Heart right ventricle (tissue), 16 donors: ENCODE results near the gene GASK1B. TPM values are rescaled to one million over a fixed set of nuclear protein-coding genes. Genes with fewer than 3 reads are reported as not detected.

Source experiments
- ATAC-seq, 8 donors: fragments of 200-7000 bp; cut with Tn5 transposase; one replicate each; pipeline ENCODE4 v1.9.1; 2020; ENCODE audit warnings: mild to moderate bottlenecking in 8 of 8, moderate library complexity in 8 of 8, moderate number of reproducible peaks in 1 of 8
- DNase-seq, 2 donors: peaks; one replicate each; pipeline ENCODE4 v3.0.0-alpha.2; 2020
- H3K27ac ChIP-seq, 10 donors: fragments of 200-600 bp; sonication (generic) in 2 of 10; one replicate each; pipeline versions ENCODE4 v1.5.0 to v1.8.0; 2020 to 2022; ENCODE audit warnings: mild to moderate bottlenecking in 3 of 10
- H3K27me3 ChIP-seq, 7 donors: fragments of 200-600 bp; one replicate each; pipeline ENCODE4 v1.8.0; 2021 to 2022; ENCODE audit warnings: mild to moderate bottlenecking in 2 of 7
- H3K36me3 ChIP-seq, 9 donors: fragments of 200-600 bp; sonication (generic) in 1 of 9; one replicate each; pipeline versions ENCODE4 v1.5.0 to v1.8.0; 2020 to 2022; ENCODE audit warnings: mild to moderate bottlenecking in 2 of 9
- H3K4me1 ChIP-seq, 9 donors: fragments of 200-600 bp; sonication (generic) in 1 of 9; one replicate each; pipeline versions ENCODE4 v1.5.0 to v1.8.0; 2020 to 2022; ENCODE audit warnings: mild to moderate bottlenecking in 4 of 9
- H3K4me3 ChIP-seq, 10 donors: fragments of 200-600 bp; sonication (generic) in 2 of 10; one replicate each; pipeline versions ENCODE4 v1.5.0 to v1.8.0; 2020 to 2022; ENCODE audit warnings: mild to moderate bottlenecking in 7 of 10, moderate library complexity in 2 of 10
- H3K9me3 ChIP-seq, 11 donors: fragments of 200-600 bp in 10 of 11; sonication (generic) in 2 of 11; one replicate each; pipeline versions ENCODE4 v1.5.0 to v1.8.0; 2013 to 2022; ENCODE audit warnings: mild to moderate bottlenecking in 2 of 11, control low read depth in 1 of 11, moderate library complexity in 1 of 11
- WGBS, 2 donors: extraction: QIAGEN DNeasy Blood & Tissue Kit; methylation state at CpG; one replicate each; pipeline ENCODE4 v1.1.7; 2013; ENCODE audit warnings: inconsistent platforms in 1 of 2; 5-methylcytosine and 5-hydroxymethylcytosine counted together
- intact Hi-C, 10 donors: fragments of 100-400 bp; cut with DNase I; formaldehyde crosslinking; loops; one replicate each; pipeline versions ENCODE4 v1.11.1 to v1.14.2; 2022
- polyA plus RNA-seq, 2 donors: library from polyadenylated mRNA; stranded (reverse); fragments of 200-250 nt; gene quantifications; one replicate each; pipeline ENCODE4 v1.2.3, GENCODE V29; 2013
- total RNA-seq, 10 donors: library from RNA; stranded (reverse); fragmentation: NEBNext Ultra II Directional in 3 of 10; extraction: Animal tissue kit (Norgen Biotek cat#: 25700) in 3 of 10; gene quantifications; one replicate each; pipeline versions ENCODE4 v1.2.1 to v1.2.4, GENCODE V29; 2021 to 2023
- TF ChIP-seq, protein P1 (sequence below), 9 donors: fragments of 200-600 bp; sonication (generic) in 2 of 9; IDR thresholded peaks; one replicate each; pipeline versions ENCODE4 v1.5.0 to v1.8.0; 2021 to 2022; ENCODE audit warnings: antibody characterized with exemption in 9 of 9, mild to moderate bottlenecking in 5 of 9, moderate library complexity in 1 of 9
- donor health status: Arrhythmogenic right ventricular cardiomyopathy.
- donor health status: ischemic (EF 13 %, LVEDD 7.1; RV severe dilation, severe dysfunction).
- donor health status: healthy with polysubstance abuse.
- donor health status: DM: no; HTN: yes; CAD: no.
- donor health status: DM: no; HTN: no; CAD: no.
- donor health status: ischemic (EF 25% LVEDD 6.9; RV normal size, moderate dysfunction).
- donor health status: ischemic (EF 25% LVEDD 5.7; RV mildly dilated, moderate dysfunction).
- donor health status: healthy.
- donor health status: DM: yes; HTN: yes; CAD: no.
- donor health status: Ischemic cardiomyopathy.
- donor health status: ischemic (EF 35%, LVEDD 5.7; RV mildly dilated, moderate dysfunction).
- donor health status: nonischemic (EF 11% LVEDD 7.7; RV severe dilation, severe dysfunction).
- donor health status: DM: yes; HTN: yes; CAD: no.
- donor health status: PGD.
- donor health status: ischemic (EF 29% LVEDD 5.4; RV normal size, mild dysfunction).
- donor health status: nonischemic (EF 23%, LVEDD 6.1; RV moderate dilation, normal function).

The GASK1B gene
- total and polyA plus RNA-seq, 12 donors = 12.4 to 109 (median 79.4) TPM

DNA sequence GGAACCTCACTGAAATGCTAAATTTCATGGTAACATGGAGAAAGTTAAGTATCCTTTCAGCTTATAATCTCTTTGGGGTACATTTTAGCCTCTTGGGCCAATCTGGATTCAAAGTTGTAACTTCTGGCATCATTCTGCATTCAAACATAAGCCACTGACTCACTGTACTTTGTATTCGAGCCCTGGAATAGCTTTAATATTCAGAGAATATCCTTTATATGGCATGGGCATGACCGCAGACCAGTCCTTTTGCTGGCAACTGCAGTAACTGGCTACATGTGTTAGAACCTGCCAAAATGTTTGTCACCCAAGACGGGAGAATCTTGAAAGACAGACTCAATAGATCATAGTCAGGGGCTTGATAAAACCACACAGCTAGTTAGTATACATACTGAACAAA lies 3.3 kb downstream of the GASK1B start:
- TF ChIP-seq, protein P1, sequence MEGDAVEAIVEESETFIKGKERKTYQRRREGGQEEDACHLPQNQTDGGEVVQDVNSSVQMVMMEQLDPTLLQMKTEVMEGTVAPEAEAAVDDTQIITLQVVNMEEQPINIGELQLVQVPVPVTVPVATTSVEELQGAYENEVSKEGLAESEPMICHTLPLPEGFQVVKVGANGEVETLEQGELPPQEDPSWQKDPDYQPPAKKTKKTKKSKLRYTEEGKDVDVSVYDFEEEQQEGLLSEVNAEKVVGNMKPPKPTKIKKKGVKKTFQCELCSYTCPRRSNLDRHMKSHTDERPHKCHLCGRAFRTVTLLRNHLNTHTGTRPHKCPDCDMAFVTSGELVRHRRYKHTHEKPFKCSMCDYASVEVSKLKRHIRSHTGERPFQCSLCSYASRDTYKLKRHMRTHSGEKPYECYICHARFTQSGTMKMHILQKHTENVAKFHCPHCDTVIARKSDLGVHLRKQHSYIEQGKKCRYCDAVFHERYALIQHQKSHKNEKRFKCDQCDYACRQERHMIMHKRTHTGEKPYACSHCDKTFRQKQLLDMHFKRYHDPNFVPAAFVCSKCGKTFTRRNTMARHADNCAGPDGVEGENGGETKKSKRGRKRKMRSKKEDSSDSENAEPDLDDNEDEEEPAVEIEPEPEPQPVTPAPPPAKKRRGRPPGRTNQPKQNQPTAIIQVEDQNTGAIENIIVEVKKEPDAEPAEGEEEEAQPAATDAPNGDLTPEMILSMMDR (IDR thresholded peaks at IDR 0.05) = no peak
- DNase-seq = no peak
- Histone ChIP-seq H3K4me3 (peak overlapping the region; percentile 47 to 83 (median 74)), H3K9me3 (no peaks in the 10 kb centered on the region), H3K27me3 (peaks cover 0 to 6% (median 0%) of the 10 kb centered on the region in 7 donors), H3K36me3 (no peaks in the 10 kb centered on the region), H3K4me1 (peaks cover 6 to 70% (median 56%) of the 10 kb centered on the region in 9 donors), H3K27ac (peak overlapping the region; percentile 83 to 95 (median 90))
- intact Hi-C loops = loop anchor here in 1 of 10 donors (5.0 kb wide), 2 partner anchors 37 to 112 kb away; no protein-coding TSS in a partner anchor
- no peak for ATAC-seq
- 9 to 13% methylated on average over 3 of the region's 3 CpGs for WGBS, 2 donors

DNA sequence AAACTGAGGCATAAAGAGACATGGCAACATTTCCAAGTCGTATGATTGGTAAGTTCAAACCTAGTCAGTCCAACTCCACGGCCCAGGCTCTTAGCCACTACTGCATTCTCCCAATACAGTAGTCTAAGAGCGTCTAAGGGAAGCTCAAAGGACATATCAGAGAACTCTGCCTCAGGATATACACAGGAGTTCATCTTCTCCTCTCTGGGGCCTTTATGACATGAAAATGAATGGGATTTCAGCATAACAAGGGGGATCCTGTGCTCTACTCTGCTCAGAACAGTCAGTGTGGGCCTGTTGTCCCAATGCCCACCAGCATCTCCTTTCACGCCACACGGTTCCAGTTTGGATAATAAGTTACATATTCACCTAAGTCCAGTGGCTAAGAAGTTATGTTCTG lies 4.2 kb downstream of the GASK1B start:
- H3K27me3 ChIP-seq = peaks cover 0 to 6% (median 0%) of the 10 kb centered on the region in 7 donors
- H3K4me1 ChIP-seq = peaks cover 2 to 71% (median 55%) of the 10 kb centered on the region in 9 donors
- 27 to 34% methylated on average over 5 of the region's 5 CpGs for WGBS, 2 donors
- H3K27ac ChIP-seq = peak overlapping the region; percentile 83 to 95 (median 90)
- DNase-seq (no peak), ATAC-seq (no peak)
- peak overlapping the region in 9 of 10 donors; percentile 47 to 83 (median 74) for H3K4me3 ChIP-seq
- intact Hi-C loops = loop anchor here in 1 of 10 donors (5.0 kb wide), 2 partner anchors 36 to 111 kb away; no protein-coding TSS in a partner anchor
- H3K36me3 ChIP-seq = no peaks in the 10 kb centered on the region
- no peaks in the 10 kb centered on the region for H3K9me3 ChIP-seq
- TF ChIP-seq, protein P1 (IDR thresholded peaks at IDR 0.05) = no peak

DNA sequence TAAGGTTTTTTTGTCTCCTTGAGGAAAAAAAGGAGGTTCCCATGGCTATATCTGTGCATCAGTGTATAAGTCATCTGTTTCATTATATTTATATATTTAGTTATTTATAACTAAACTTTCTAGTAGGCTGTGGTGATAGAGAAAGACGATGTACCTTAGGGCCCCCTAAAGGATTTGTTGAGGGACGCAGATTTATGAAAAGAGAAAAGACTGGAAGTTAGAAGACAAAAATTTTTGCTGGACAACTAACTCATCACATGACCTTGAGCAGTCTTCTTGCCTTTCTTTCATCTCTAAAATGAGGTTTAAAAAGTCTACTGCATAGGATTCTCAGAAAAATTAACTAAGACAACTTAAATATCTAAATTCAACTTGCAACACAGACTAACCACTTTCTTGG lies 6.1 kb downstream of the GASK1B start:
- no peaks in the 10 kb centered on the region for H3K36me3 ChIP-seq
- peaks cover 0 to 6% (median 0%) of the 10 kb centered on the region in 7 donors for H3K27me3 ChIP-seq
- ATAC-seq = no peak
- intact Hi-C loops = loop anchor here in 1 of 10 donors (5.0 kb wide), 2 partner anchors 34 to 109 kb away; no protein-coding TSS in a partner anchor
- no peaks in the 10 kb centered on the region for H3K9me3 ChIP-seq
- H3K4me1 ChIP-seq = peaks cover 3 to 80% (median 65%) of the 10 kb centered on the region in 9 donors
- 15 to 24% methylated on average over 2 of the region's 2 CpGs for WGBS, 2 donors
- peak overlapping the region in 9 of 10 donors; percentile 47 to 83 (median 74) for H3K4me3 ChIP-seq
- TF ChIP-seq, protein P1 (IDR thresholded peaks at IDR 0.05) = peak in 4 of 9 donors; percentile 4 to 31 (median 28)
- H3K27ac ChIP-seq = peak overlapping the region; percentile 10 to 95 (median 90)
- no peak for DNase-seq

DNA sequence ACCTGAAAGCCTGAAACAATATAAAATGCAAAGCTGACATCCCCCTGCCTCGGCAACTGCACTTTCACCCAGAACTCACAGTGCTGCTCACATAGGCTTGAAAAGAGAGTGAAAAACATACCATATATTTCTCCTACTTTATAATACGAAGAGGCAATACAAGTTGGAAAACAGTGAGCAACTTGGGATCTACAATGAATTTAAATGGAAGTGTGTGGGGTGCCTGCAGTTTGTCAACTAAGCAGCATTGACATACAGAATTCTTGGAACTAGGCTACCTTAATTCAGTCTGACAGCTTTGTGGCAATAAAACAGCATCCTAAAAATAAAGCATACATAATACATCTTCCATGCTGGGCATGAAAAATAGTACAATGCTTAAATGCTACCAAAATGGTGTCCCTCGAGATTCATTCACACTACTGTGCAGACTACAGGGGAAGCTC lies 8.0 kb downstream of the GASK1B start:
- Histone ChIP-seq H3K27ac (peak overlapping the region; percentile 33 to 95 (median 90)), H3K4me1 (peaks cover 4 to 97% (median 83%) of the 10 kb centered on the region in 9 donors), H3K4me3 (peak overlapping the region in 9 of 10 donors; percentile 12 to 83 (median 73)), H3K36me3 (no peaks in the 10 kb centered on the region), H3K27me3 (no peaks in the 10 kb centered on the region), H3K9me3 (no peaks in the 10 kb centered on the region)
- ATAC-seq (peak; percentile 8 to 58 (median 41)), DNase-seq (no peak)
- TF ChIP-seq, protein P1 (IDR thresholded peaks at IDR 0.05) = no peak
- WGBS, 2 donors = 12 to 15% methylated on average over 3 of the region's 3 CpGs
- intact Hi-C loops = loop anchor here in 2 of 10 donors (5.0 kb wide), 3 partner anchors 32 to 107 kb away; no protein-coding TSS in a partner anchor
